ENCODE data around the gene EXOC3.
"Not testable (repeated sequence)": the region's sequence is repeated elsewhere in the genome, so short reads cannot be mapped to it uniquely, and the experiment has no call there.

EXOC3 gene

GRCh38 chr5:483011-483410, 40.0 kb downstream of the EXOC3 start:
- in situ Hi-C loops (cut with HindIII; ENCODE audit: low sequenced_read_pairs), result no loop called here

- in situ Hi-C loops (cut with HindIII; ENCODE audit: low sequenced_read_pairs), result no loop called here
Measured at GRCh38 chr5:483434-484140, 40.6 kb downstream of the EXOC3 start.

DNA sequence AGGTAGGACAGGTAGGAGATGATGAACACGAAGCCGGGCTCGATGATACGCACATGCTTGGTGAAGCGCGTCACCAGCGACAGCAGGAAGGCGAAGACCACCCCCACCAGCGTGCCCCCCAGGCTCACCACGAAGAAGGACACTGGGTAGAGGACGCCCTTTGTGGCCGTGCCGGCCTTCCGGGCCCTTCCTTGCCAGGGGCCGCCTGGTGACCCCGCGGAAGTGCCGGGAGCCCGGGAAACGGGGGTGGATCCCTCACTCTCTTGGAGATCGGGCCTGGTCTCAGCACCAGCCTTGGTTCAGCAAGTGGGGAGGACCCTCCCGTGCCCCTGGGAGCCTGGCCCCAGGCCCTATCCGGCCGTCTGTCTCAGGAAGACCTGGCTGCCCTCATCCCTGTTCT, 41.6 kb downstream of the EXOC3 start:
- in situ Hi-C loops (cut with HindIII; ENCODE audit: low sequenced_read_pairs), result no loop called here

GRCh38 chr5:485113-485945, 42.4 kb downstream of the EXOC3 start:
- in situ Hi-C loops (cut with HindIII; ENCODE audit: low sequenced_read_pairs), result no loop called here

- in situ Hi-C loops (cut with HindIII; ENCODE audit: low sequenced_read_pairs), result no loop called here
Measured at GRCh38 chr5:485946-486491, 43.0 kb downstream of the EXOC3 start.

- in situ Hi-C loops (cut with HindIII; ENCODE audit: low sequenced_read_pairs), result not testable (repeated sequence)
Measured at GRCh38 chr5:486597-486996, 43.6 kb downstream of the EXOC3 start.

GRCh38 chr5:488241-488640, 45.3 kb downstream of the EXOC3 start:
- in situ Hi-C loops (cut with HindIII; ENCODE audit: low sequenced_read_pairs), result no loop called here

GRCh38 chr5:488744-489688, 46.0 kb downstream of the EXOC3 start:
- in situ Hi-C loops (cut with HindIII; ENCODE audit: low sequenced_read_pairs), result no loop called here

- in situ Hi-C loops (cut with HindIII; ENCODE audit: low sequenced_read_pairs), result no loop called here
Measured at GRCh38 chr5:489689-490080, 46.7 kb downstream of the EXOC3 start.

DNA sequence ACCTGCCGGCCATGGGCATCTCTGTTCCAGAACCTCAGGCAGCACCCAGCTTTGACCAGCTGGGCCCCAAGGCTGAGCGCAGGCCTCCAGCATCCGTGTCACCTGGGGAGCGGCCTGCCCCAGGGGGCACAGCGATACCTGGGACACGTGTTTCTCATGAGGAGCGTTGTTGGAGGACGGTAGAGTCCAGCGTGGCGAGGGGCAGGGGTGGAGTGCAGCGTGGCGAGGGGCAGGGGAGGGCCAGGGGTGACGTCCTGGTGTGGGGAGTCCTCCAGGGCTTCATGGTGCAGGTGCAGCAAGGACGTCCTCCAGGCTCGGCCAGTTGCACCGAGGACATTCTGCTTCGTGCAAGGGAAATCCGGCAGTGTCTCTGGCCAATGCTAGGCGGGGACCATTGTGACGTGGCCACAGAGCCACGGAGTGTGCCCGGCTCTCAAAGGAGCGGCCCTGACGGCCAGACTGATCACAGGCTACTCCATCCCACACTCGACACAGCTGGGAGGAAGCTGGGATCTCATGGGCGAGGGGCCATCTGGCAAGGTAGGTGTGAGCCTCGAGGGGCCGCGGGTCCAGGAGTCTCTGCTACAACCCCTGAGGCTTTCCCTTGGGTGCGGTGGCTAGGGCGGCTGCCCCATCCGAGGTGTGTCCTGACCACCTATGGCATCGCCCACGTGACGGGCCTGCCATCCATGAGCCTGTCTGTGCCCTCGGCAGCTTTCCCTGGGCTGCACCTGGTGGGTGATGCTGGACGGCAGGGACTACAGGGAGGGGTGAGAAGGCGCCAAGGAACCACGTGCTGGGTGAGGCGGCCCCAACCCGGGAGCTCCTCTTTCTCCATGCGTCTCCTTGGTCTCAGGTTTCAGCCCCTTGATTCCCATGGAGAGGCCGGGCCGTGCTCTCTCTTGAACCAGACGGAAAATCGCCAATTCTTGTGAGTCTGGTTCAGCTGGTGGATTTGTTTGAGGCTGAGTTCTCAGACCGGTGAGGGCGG, 47.4 kb downstream of the EXOC3 start:
- in situ Hi-C loops (cut with HindIII; ENCODE audit: low sequenced_read_pairs), result no loop called here

DNA sequence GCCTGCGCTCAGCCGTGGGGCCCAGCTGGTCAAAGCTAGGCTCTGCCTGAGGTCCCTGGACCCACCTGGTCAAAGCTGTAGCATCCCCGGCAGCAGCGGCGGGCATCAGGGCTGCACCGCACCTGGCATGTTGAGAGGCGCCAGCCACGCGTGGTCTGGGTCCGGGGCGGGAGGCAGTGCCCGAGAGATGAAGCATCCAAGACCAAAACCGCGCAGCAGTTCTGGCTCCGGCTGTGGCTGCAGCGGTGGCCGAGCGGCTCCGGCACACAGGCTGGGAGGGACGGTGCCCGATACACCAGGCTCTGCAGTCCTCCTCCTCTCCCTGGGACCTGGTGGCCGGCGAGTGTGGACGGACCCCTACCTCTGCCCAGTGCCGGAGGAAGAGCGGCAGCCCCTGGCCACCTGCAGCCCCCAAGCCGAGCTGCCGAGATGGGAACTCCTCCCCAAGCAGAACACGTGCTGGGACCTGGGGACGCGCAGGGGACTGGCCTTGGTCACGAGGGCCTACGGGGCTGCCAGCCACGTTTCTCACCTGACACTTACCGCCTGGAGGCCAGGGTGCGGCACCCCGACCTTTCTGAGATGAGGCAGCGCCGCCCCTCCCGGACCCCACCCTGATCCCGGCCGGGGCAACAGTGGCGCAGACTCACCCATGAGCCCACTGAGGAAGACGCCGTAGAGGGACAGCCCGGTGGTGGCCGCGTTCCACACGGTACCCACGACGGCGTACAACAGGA, 48.3 kb downstream of the EXOC3 start:
- in situ Hi-C loops (cut with HindIII; ENCODE audit: low sequenced_read_pairs), result no loop called here

- in situ Hi-C loops (cut with HindIII; ENCODE audit: low sequenced_read_pairs), result no loop called here
Measured at GRCh38 chr5:491856-492155, 48.8 kb downstream of the EXOC3 start.

DNA sequence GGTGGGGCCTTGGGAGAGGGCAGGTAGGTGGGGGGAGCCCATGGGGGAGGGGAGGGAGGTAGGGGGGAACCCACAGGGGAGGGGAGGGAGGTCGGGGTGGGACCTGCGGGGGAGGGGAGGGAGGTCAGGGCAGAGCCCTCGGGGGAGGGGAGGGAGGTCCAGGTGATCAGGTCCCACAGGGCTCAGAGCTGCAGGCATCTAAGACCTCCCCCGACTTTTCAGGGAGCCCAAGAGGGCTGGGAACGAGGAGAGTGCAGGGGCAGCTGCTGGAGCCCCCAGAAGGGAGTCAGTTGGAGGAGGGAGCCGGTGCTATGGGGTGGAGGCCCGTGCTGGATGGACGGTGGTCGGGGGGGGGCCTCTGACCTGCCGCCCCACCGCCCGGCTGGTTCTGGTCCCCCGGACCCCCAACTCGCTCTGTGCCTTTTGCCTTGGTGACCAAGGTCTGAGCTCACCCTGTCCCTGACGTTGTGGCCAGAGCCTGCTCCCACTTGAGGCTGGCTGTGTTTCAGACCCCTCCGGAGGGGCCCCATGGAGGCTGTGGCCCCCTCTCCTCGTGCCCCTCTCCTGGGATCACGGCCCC, 49.4 kb downstream of the EXOC3 start:
- in situ Hi-C loops (cut with HindIII; ENCODE audit: low sequenced_read_pairs), result no loop called here

DNA sequence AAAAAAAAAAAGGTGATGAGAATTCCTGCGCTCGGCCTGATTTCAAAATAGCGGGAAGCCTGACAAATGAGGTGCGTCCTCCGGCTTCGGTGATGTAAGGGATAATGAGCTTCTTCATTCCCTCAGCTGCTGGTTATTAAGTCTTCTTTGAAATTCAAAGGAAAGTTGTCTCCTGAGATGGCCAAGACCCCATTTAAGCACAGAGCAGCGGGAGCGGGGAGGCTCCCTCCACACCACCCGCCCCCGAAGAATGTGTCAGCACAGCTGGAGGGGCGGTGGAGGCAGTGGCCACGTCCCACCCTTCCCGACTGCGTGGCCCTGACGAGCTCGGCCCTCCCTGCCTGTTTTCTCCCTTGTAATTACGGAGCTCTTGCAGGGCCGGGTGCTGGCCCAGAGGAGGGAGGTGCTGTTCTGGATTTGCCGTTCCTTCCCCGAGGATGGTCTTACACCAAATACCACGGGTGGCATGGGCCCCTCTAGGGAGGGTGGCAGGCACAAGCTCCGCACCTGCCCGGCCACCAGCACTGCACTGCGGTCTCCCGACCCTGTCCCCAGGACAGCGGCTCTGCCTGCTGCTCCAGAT, 50.2 kb downstream of the EXOC3 start:
- in situ Hi-C loops (cut with HindIII; ENCODE audit: low sequenced_read_pairs), result no loop called here

- in situ Hi-C loops (cut with HindIII; ENCODE audit: low sequenced_read_pairs), result no loop called here
Measured at GRCh38 chr5:493758-494157, 50.8 kb downstream of the EXOC3 start.

DNA sequence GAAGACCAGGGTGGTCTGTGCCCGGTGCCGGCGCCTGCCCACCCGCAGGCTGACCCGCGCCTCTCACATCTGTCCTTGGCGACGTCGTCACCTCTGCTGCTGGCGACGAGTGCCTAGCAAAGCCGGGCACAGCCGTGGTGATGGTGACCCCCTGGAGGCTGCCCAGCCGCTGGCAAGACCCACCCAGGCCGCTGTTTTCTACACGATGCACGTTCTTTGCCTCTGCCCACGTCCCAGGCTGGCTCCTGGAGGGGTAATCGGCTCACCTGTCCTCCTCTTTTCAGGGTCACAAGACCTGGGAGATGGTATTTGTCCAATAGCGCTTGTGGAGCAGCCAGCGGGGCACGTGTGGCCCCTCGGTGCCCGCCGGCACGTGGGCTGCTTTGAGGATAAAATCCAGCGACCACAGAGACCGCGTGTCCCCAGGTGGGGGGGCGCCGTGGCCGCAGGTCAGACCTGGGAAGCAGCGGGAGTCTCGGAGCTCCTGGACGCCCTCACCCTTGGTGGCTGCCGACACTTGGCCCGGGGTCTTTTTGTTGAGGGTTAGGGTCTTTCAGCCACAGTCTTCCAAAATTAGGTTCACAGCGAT, 51.8 kb downstream of the EXOC3 start:
- in situ Hi-C loops (cut with HindIII; ENCODE audit: low sequenced_read_pairs), result no loop called here

DNA sequence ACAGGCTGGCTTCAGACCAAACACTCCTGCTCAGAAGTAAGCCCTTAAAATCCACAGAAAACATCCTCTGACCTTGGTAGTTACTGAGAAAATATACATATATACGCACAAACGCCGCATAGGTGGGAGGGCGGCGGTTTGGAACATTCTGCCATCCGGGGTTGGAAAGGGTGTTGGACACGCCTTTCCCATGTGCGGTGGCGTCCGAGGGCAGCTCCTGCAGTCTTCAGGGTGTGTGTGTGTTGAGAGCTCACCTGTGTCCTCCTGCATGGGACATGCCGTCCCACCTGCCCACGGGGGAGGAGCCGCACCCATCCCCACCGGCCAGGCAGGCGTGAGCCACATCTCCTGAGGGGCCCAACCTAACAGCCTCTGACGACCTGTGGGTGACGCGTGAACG, 53.1 kb downstream of the EXOC3 start:
- in situ Hi-C loops (cut with HindIII; ENCODE audit: low sequenced_read_pairs), result no loop called here

GRCh38 chr5:497090-497700, 54.2 kb downstream of the EXOC3 start:
- in situ Hi-C loops (cut with HindIII; ENCODE audit: low sequenced_read_pairs), result no loop called here

All from endothelial cell of hepatic sinusoid (primary cell).